Forelimb muscle (tissue), 1 donor: Measurements from ENCODE around the gene SMYD1. TPM values are rescaled to one million over a fixed set of nuclear protein-coding genes. Genes with fewer than 3 reads are reported as not detected.

Experiments
- DNase-seq: peaks from one replicate; pipeline ENCODE4 v3.0.0-alpha.2; 2013; ENCODE audit warnings: low read depth
- polyA plus RNA-seq: library from polyadenylated mRNA; unstranded; fragments of 120-200 nt; gene quantifications from one replicate; pipeline ENCODE4 v1.2.1, GENCODE V29; 2013; ENCODE audit not compliant: insufficient read length

SMYD1 gene
- polyA plus RNA-seq, 1 donor, result 375 TPM

- no peak for DNase-seq
These were observed 54.7 kb downstream of the SMYD1 start for GRCh38 chr2:88122141-88122884.

GRCh38 chr2:88123164-88123974 is 55.7 kb downstream of the SMYD1 start:
- no peak for DNase-seq

GRCh38 chr2:88123975-88124917 is 56.6 kb downstream of the SMYD1 start:
- no peak for DNase-seq

GRCh38 chr2:88125344-88125923 is 57.8 kb downstream of the SMYD1 start:
- no peak for DNase-seq

GRCh38 chr2:88125924-88126771 is 58.5 kb downstream of the SMYD1 start:
- DNase-seq, result no peak

DNA sequence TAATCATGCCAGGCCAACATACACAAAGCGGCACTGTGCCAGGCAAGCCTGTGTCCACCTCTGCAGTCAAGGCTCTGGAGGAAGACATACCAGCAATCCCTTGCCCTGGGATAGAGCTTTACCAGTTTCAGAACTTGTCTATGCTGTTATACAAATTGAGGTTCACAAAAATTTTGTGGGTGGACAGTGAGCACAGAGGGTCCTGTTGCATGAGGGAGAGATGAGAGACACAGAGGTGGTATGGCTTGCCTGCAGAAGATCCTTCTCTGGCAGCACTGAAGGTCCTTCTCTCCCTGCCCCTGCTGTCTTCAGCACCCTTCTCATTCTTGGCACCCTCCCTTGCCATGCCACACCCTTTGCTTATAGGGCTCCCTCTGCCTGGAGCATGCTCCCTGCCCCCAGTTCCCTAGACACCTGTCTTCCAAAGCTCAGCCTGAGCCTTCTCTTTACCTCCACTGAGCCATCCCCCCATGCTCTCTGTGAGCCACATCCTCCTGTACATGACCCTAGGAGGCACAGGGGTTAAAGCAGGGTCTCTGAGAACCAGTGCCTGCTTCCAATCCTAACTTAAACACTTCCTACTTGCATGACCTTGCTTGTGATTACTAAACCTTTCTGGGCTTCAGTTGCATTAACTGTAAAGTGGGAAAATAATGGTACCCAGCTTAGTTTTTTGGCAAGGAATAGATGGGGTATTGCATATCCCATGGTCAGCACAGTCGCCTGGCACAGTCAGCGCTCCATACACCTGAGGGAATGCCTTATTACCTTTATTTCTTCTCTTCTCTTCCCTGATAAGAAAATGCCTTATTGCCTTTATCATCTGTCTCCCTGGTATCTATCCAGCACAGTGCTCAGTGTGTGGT is 59.4 kb downstream of the SMYD1 start:
- no peak for DNase-seq

GRCh38 chr2:88127638-88127887 is 59.9 kb downstream of the SMYD1 start:
- DNase-seq, result no peak

DNA sequence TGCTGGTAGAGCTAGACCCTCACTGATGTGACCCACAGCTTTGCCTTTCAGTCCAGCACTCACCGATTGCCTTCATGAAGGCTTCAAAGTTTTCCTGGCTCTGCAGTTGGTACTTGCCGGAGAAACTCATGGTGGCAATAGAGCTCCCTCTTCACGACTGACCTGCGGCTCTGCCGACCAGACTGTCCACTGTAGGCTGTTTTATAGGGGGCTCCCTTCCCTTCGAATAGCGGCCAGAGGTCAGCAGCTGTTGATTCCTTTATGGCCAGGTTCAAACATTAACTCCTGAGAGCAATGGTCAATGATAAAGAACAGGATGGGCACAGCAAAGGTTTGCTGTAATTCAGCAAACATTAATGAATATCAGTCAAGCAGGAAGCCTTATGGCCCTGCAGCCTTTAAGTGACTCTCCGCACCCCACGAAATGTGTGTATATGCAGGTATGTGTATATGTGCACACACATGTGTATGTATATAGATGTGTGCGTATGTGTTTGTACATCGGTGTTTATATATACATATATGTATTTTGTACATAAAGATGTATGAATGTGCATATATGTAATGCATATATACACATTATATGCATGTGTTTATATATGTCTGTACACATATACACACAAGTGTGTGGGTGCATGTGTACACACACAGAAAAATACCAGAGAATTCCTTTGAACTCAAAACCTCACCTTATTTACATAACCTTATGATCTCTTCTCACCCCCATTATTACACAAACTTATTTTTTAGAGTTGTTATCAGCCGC is 60.4 kb downstream of the SMYD1 start, which contains the start of gene FABP1:
FABP1 (minus strand) TSS at position 175 of the 766 bp plus-strand sequence; CDS start at position 130, 45 bp downstream.
- DNase-seq, result no peak

GRCh38 chr2:88128654-88129312 is 61.2 kb downstream of the SMYD1 start:
- DNase-seq, result no peak

- no peak for DNase-seq
These were observed 61.8 kb downstream of the SMYD1 start for GRCh38 chr2:88129313-88129959.

DNA sequence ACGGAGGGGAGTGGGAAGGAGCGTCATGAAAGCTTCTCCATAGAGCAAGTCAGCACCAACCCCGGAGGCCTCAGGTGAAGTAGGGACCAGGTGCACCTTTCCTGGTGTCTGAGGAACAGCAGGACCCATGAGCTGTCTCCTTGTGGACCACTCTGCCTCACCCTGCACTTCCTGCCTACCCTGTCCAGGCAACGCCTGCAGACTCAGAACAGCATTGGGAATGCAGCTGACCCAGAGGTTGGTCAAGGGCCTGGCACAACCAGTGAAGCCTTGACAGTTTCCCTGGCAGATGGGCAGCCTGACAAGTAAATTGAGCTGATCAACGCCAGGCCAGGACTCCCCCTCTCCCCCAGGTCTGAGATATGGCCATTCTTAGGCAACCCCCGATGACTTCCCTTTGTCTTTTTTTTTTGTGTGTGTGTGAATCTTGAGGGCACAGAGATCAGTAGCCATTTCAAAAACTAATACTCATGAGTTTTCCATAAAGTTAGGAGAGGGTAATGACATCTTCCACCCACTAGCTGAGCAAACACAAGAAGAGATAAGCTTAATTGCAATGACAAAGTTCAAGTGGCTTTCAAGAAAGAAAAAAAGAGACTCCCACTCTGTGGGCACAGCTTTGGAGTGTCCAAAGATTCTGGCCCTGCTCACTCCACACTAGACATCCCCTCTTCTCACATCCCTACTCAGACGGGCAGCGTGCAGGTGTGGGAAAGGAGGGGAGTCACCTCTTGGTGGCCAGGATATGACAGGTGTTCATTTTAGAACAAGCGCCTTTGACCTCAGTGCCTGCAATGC is 63.8 kb downstream of the SMYD1 start:
- no peak for DNase-seq

GRCh38 chr2:88131999-88132368 is 64.4 kb downstream of the SMYD1 start:
- no peak for DNase-seq

- DNase-seq, result no peak
These were observed 66.2 kb downstream of the SMYD1 start for GRCh38 chr2:88133875-88134274.

DNA sequence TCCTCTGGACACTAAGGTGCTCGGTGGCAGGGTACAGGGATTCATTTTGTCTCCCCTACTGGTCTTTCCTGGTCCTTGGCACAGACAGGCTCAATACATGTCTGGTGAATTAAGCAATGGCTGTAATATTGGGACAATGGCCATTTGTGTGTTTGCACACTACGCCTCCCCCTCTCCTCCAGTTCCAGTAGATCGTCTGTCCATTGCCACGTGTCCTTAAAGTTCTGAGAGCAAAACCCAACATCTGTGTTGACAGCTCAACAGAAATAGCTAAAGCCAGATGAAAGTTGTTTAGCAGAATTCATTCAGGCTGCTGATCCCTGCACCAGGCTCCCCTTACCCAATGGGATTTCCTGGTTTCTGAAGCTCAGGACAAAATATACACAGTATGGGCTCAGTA is 69.2 kb downstream of the SMYD1 start:
- DNase-seq, result no peak

GRCh38 chr2:88137833-88138232 is 70.2 kb downstream of the SMYD1 start:
- no peak for DNase-seq

- no peak for DNase-seq
These were observed 71.6 kb downstream of the SMYD1 start for GRCh38 chr2:88139203-88139702.

DNA sequence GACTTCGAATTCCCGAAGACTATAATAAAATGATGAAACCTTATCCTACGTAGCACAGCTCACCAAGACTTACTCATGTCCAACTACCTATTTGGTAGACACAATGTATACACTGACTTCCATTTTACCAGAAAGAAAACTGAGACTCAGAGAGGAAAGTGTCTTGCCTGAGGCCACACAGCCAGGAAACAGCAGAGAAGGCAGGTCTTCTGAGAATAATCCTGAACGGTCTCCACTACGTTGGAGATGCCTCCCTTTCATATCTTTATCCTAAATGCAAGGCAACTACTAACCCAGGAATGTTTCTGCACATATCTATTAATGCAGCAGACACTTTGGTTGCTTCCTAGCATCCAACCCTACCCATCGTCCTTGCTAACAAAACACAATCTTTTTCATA is 72.2 kb downstream of the SMYD1 start:
- DNase-seq, result no peak
